Activated CD8-positive, alpha-beta memory T cell treated with anti-CD3 and anti-CD28 coated beads, Interleukin-2, amount 10 ng/mL, durations not matched to agents 7 days and 5 days (primary cell): ENCODE results near the gene INSRR. TPM values are rescaled to one million over a fixed set of nuclear protein-coding genes. Genes with fewer than 3 reads are reported as not detected.
A peak's percentile ranks its signal among the peaks of the same experiment; 100 is the strongest.

ENCODE experiments used
- ATAC-seq: fragments of 150-1000 bp; cut with Tn5 transposase; one replicate; pipeline ENCODE4 v1.10.0; 2021; ENCODE audit warnings: moderate library complexity
- CTCF ChIA-PET: fragments of 350-600 bp; sonication (Branson Sonifier 250); formaldehyde crosslinking; loops from one replicate; lab custom pipeline; 2021; ENCODE audit warnings: antibody characterized with exemption; lab: Charles Lee
- DNase-seq: peaks from one replicate; pipeline ENCODE4 v3.0.0-alpha.2; 2020
- H3K27ac Mint-ChIP-seq: one replicate; pipeline ENCODE4 v1.8.0; 2021; ENCODE audit warnings: mild to moderate bottlenecking, mixed read lengths
- H3K27me3 Mint-ChIP-seq: one replicate; pipeline ENCODE4 v1.8.0; 2021; ENCODE audit warnings: mixed read lengths
- H3K36me3 Mint-ChIP-seq: one replicate; pipeline ENCODE4 v1.8.0; 2021; ENCODE audit warnings: mild to moderate bottlenecking, mixed read lengths
- H3K4me1 Mint-ChIP-seq: one replicate; pipeline ENCODE4 v1.8.0; 2021; ENCODE audit warnings: mixed read lengths
- H3K4me3 Mint-ChIP-seq: one replicate; pipeline ENCODE4 v1.8.0; 2021; ENCODE audit warnings: mild to moderate bottlenecking, moderate library complexity, mixed read lengths
- H3K9me3 Mint-ChIP-seq: one replicate; pipeline ENCODE4 v1.8.0; 2022; ENCODE audit warnings: low read depth, mixed read lengths
- total RNA-seq, 2 experiments: library from RNA; stranded (reverse); gene quantifications; one replicate each; pipeline ENCODE4 v1.2.3, GENCODE V29; 2021

INSRR gene
- total RNA-seq, 2 experiments from 2014 or later: 0.09 to 0.19 TPM

- Mint-ChIP-seq H3K4me3 (no peak overlapping the region), H3K4me1 (peaks cover 15% of the 10 kb centered on the region), H3K9me3 (no peaks in the 10 kb centered on the region), H3K27ac (no peak overlapping the region), H3K36me3 (no peaks in the 10 kb centered on the region), H3K27me3 (peaks cover 27% of the 10 kb centered on the region)
- CTCF ChIA-PET: interaction anchor here (1.1 to 21.5 kb wide), 8 partner anchors 8 to 163 kb away, joined by 3 to 600 read pairs (median 6); partner anchors contain the start of genes INSRR, NTRK1 and SH2D2A
- DNase-seq (no peak), ATAC-seq (no peak)
Observed at GRCh38 chr1:156852418-156852874, 6.5 kb downstream of the INSRR start.

GRCh38 chr1:156851779-156852417 lies 7.0 kb downstream of the INSRR start:
- H3K9me3 Mint-ChIP-seq: no peaks in the 10 kb centered on the region
- H3K27ac Mint-ChIP-seq: no peak overlapping the region
- H3K4me3 Mint-ChIP-seq: no peak overlapping the region
- DNase-seq: no peak
- peaks cover 30% of the 10 kb centered on the region for H3K27me3 Mint-ChIP-seq
- H3K36me3 Mint-ChIP-seq: no peaks in the 10 kb centered on the region
- no peak for ATAC-seq
- CTCF ChIA-PET: interaction anchor here (1.1 to 21.5 kb wide), 9 partner anchors 9 to 162 kb away, joined by 3 to 600 read pairs (median 7); partner anchors contain the start of genes INSRR, NTRK1 and SH2D2A
- H3K4me1 Mint-ChIP-seq: peaks cover 15% of the 10 kb centered on the region

- Mint-ChIP-seq H3K36me3 (no peaks in the 10 kb centered on the region), H3K4me3 (peak overlapping the region; percentile 31), H3K9me3 (no peaks in the 10 kb centered on the region), H3K27me3 (peaks cover 48% of the 10 kb centered on the region), H3K27ac (no peak overlapping the region), H3K4me1 (peaks cover 23% of the 10 kb centered on the region)
- DNase-seq (no peak), ATAC-seq (no peak)
- CTCF ChIA-PET: interaction anchor here (0.9 to 7.0 kb wide), 12 partner anchors 8 to 159 kb away, joined by 3 to 64 read pairs (median 8); partner anchors contain the start of genes INSRR, ISG20L2, METTL25B and NTRK1
Observed at GRCh38 chr1:156849151-156849496, 9.8 kb downstream of the INSRR start.

- peak; percentile 88 for ATAC-seq
- H3K27me3 Mint-ChIP-seq: peaks cover 50% of the 10 kb centered on the region
- H3K4me3 Mint-ChIP-seq: peak overlapping the region; percentile 31
- DNase-seq: peak; percentile 90
- no peaks in the 10 kb centered on the region for H3K36me3 Mint-ChIP-seq
- no peaks in the 10 kb centered on the region for H3K9me3 Mint-ChIP-seq
- H3K4me1 Mint-ChIP-seq: peaks cover 26% of the 10 kb centered on the region
- H3K27ac Mint-ChIP-seq: peak overlapping the region; percentile 8
- CTCF ChIA-PET: interaction anchor here (0.9 to 7.0 kb wide), 12 partner anchors 7 to 159 kb away, joined by 3 to 64 read pairs (median 8); partner anchors contain the start of genes INSRR, ISG20L2, METTL25B and NTRK1
Observed at GRCh38 chr1:156848461-156849150, 10.3 kb downstream of the INSRR start.

GRCh38 chr1:156847591-156848460 lies 11.1 kb downstream of the INSRR start:
- no peak for ATAC-seq
- peaks cover 57% of the 10 kb centered on the region for H3K27me3 Mint-ChIP-seq

DNA sequence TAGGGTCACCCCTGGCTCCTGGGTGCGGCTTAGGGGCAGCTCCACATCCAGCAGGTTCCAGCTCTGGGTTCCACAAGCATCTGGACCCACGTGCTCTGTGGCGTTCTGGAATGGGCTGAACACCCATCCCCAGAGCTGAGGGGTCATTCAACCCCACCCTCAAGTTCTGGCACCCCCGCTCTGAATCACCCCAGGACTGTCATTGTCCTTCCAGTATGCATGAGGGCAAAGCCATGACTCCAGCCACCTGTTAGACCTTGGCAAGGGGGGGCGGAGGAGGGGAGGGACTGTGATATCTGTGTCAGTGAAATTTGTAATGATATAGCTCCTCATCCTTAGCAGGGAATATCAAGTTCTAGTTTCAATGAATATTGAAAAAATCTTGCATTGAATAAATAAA lies 12.3 kb downstream of the INSRR start:
- no peaks in the 10 kb centered on the region for H3K9me3 Mint-ChIP-seq
- no peaks in the 10 kb centered on the region for H3K36me3 Mint-ChIP-seq
- no peak for ATAC-seq
- peaks cover 61% of the 10 kb centered on the region for H3K27me3 Mint-ChIP-seq
- CTCF ChIA-PET: interaction anchor here (1.0 to 7.0 kb wide), 6 partner anchors 8 to 119 kb away, joined by 3 to 64 read pairs (median 18); partner anchors contain the start of genes INSRR, ISG20L2, METTL25B and NTRK1
- H3K4me3 Mint-ChIP-seq: no peak overlapping the region
- peaks cover 26% of the 10 kb centered on the region for H3K4me1 Mint-ChIP-seq
- DNase-seq: no peak
- no peak overlapping the region for H3K27ac Mint-ChIP-seq

More at GRCh38 chr1:156847591-156848460, 11.1 kb downstream of the INSRR start:
- Mint-ChIP-seq H3K9me3 (no peaks in the 10 kb centered on the region), H3K36me3 (no peaks in the 10 kb centered on the region), H3K27ac (no peak overlapping the region), H3K4me3 (peak overlapping the region; percentile 30), H3K4me1 (peaks cover 26% of the 10 kb centered on the region)
- DNase-seq: no peak
- CTCF ChIA-PET: interaction anchor here (0.7 to 7.0 kb wide), 12 partner anchors 10 to 158 kb away, joined by 3 to 64 read pairs (median 8); partner anchors contain the start of genes INSRR, ISG20L2, METTL25B and NTRK1

- H3K4me3 Mint-ChIP-seq: no peak overlapping the region
- no peak for ATAC-seq
- CTCF ChIA-PET: interaction anchor here (1.0 to 7.0 kb wide), 6 partner anchors 8 to 120 kb away, joined by 3 to 64 read pairs (median 12); partner anchors contain the start of genes INSRR, ISG20L2, METTL25B and NTRK1
- H3K36me3 Mint-ChIP-seq: no peaks in the 10 kb centered on the region
- H3K9me3 Mint-ChIP-seq: no peaks in the 10 kb centered on the region
- DNase-seq: no peak
- peaks cover 61% of the 10 kb centered on the region for H3K27me3 Mint-ChIP-seq
- H3K27ac Mint-ChIP-seq: peak overlapping the region; percentile 9
- peaks cover 26% of the 10 kb centered on the region for H3K4me1 Mint-ChIP-seq
Observed at GRCh38 chr1:156845953-156846545, 12.9 kb downstream of the INSRR start.

DNA sequence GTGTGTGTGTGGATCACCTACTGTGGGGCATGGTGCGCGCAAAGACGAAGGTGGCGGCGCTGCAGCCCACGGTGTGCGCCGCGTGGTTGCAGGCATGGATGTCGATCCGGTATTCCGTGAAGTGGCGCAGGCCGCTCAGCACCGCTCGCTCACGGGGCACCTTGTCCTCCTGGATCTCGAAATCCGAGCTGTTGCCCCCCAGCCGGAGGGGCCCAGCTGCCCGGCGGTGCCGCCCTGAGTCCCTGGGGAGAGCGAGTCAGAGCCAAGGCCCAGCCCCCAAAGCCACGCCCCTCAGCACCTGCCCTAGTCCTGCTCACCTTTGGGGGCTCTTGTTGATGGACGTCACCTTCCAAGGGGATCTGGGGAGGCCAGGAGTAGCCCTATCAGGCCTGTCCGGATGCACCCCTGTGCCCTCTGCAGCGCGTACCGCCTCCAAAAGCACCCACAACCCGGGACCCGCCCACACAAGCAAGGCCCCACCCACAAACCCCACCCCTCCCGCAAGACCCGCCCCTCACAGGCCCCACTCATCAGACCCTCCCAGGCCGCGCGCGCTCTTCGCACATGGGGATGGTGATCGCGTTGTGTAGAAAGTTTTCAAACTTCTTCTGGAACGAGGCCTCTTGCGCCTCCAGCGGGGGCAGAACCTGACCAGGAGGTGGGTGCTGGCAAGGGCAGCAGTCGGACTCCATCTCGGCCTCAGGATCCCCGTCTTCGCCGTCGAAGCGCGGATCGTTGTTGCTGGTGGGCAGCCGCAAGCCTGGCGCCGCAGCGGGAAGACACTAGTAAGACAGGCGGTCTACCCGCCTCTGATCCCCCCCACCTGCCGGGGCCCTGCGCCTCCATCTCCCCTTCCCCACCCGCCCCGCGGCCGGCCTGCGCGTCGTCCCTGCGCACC lies 13.6 kb downstream of the INSRR start:
- ATAC-seq (peak; percentile 48), DNase-seq (peak; percentile 56)
- peak overlapping the region; percentile 29 for H3K4me3 Mint-ChIP-seq
- no peak overlapping the region for H3K27ac Mint-ChIP-seq
- no peaks in the 10 kb centered on the region for H3K9me3 Mint-ChIP-seq
- peaks cover 67% of the 10 kb centered on the region for H3K27me3 Mint-ChIP-seq
- CTCF ChIA-PET: interaction anchor here (1.0 to 7.0 kb wide), 3 partner anchors 15 to 119 kb away, joined by 3 to 64 read pairs (median 9); partner anchors contain the start of genes INSRR and NTRK1
- H3K4me1 Mint-ChIP-seq: peaks cover 26% of the 10 kb centered on the region
- no peaks in the 10 kb centered on the region for H3K36me3 Mint-ChIP-seq

DNA sequence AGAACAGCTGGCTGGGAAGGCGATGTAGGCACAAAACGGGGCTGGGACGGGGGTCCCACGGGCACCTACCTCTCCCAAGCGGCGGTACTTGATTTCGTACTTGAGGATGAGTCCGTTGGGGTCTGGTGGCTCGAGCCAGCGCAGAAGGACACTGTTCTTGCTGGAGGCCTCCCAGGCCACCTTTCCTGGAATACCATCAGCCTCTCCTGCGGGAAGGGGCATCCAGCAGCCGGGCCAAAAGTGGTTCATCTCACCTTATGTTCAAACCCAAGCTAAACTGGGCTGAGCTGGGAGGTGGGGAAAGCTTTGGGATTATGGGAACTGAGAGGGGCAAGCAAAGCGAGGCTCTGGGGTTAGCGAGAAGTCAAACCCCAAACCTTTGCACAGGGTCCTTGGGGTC lies 14.3 kb downstream of the INSRR start:
- ATAC-seq (no peak), DNase-seq (no peak)
- Mint-ChIP-seq H3K4me3 (no peak overlapping the region), H3K27ac (no peak overlapping the region), H3K27me3 (peaks cover 67% of the 10 kb centered on the region), H3K4me1 (peaks cover 26% of the 10 kb centered on the region), H3K36me3 (no peaks in the 10 kb centered on the region), H3K9me3 (no peaks in the 10 kb centered on the region)
- CTCF ChIA-PET: interaction anchor here (1.6 kb wide), 1 partner anchor 16 kb away, joined by 9 read pairs; the partner anchor contains the start of gene NTRK1

DNA sequence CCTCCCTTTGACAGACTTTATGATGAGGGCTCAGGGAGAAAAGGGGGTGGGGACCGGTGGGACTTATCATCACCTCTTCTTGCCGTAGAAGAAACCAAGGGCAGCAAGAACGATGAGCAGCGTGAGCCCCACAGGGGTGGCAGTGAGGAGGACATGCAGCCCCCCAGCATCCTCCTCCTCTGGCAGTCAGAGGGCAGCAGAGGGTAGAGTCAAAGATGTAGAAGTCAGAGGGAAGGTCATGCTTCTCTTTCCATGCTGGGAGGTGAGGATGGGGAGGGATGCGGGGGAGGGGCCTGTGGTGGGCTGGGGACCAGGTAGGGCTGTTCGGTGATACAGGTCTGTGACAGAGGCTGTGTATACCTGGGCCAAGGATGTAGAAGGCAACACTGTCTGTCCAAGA lies 14.8 kb downstream of the INSRR start:
- H3K4me1 Mint-ChIP-seq: peaks cover 23% of the 10 kb centered on the region
- CTCF ChIA-PET: interaction anchor here (1.0 to 1.6 kb wide), 2 partner anchors 16 to 46 kb away, joined by 3 to 9 read pairs; partner anchors contain the start of gene NTRK1
- H3K9me3 Mint-ChIP-seq: no peaks in the 10 kb centered on the region
- DNase-seq (no peak), ATAC-seq (no peak)
- H3K27me3 Mint-ChIP-seq: peaks cover 67% of the 10 kb centered on the region
- H3K4me3 Mint-ChIP-seq: no peak overlapping the region
- H3K27ac Mint-ChIP-seq: no peak overlapping the region
- no peaks in the 10 kb centered on the region for H3K36me3 Mint-ChIP-seq

GRCh38 chr1:156842618-156843300 lies 16.2 kb downstream of the INSRR start:
- Mint-ChIP-seq H3K4me1 (peaks cover 17% of the 10 kb centered on the region), H3K27me3 (peaks cover 63% of the 10 kb centered on the region), H3K4me3 (no peak overlapping the region), H3K27ac (no peak overlapping the region), H3K9me3 (no peaks in the 10 kb centered on the region), H3K36me3 (no peaks in the 10 kb centered on the region)
- CTCF ChIA-PET: interaction anchor here (1.0 to 1.2 kb wide), 3 partner anchors 17 to 85 kb away, joined by 3 to 4 read pairs (median 3); no protein-coding TSS in a partner anchor
- ATAC-seq (no peak), DNase-seq (no peak)
